HG03469 (cell line): Measurements from ENCODE around the gene PDE9A.

Source experiments
- ATAC-seq: cut with Tn5 transposase; IDR thresholded peaks from one replicate; pipeline ENCODE4 v1.9.1; 2021; ENCODE audit warnings: mild to moderate bottlenecking, moderate library complexity, moderate number of reproducible peaks; ENCODE audit not compliant: unreplicated experiment

PDE9A gene

DNA sequence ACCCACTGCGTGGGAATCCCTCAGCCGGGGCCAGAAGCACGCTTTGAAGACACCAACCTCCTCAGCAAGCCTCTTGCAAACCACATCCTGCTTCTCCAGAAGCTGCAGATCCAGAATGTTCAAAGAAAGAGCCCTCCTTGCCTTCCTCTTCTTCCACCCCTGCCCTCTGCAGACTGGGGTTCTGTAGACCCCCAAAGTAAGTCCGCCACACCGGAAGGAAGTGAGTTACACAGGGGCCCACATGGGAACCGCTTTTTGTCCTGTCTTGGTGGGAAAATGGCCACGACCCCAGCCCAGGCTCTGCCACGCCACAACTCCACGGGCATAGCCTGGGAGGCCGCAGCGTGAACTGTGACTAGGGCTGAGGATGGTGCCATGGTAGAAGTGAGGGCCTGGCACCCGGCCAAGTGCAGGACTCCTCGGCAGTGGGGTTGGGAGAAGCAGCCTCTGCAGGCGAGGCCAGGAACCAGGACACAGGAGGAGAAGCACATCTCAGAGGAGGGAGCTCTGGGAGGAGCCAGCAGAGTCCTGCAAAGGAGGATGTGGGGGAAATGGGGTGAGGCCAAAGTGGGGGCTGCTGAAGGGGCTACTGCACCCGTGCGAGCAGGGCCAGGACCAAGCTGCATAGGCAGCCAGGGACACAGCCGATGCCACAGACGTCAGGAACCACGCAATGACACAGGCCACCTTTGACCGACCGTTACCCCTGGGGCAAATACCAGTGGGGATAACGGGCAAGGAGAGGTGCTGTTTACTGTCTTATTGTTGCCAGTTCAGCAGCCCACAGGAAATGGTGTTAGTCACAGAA, 30.9 kb downstream of the PDE9A start:
- ATAC-seq = no peak

DNA sequence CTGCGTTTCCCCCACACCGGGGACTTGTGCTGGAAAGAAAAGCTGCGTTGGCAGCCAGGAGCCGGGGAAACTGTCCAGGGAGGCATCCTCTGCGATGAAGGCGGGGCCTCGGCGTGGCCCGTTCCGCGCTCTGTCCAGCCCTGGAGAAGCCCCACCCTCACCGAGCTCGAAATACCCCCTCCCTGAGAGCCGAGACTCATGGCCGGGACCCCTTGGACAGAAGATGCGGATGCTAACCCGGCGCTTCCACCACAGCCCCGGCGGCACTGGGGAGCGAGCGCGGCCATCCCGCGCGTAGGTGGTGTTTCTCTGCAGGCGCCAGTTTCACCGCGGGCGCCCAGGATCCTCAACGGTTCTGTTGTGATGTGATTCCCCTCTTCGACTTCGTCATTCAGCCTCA, 31.6 kb downstream of the PDE9A start:
- no peak for ATAC-seq

DNA sequence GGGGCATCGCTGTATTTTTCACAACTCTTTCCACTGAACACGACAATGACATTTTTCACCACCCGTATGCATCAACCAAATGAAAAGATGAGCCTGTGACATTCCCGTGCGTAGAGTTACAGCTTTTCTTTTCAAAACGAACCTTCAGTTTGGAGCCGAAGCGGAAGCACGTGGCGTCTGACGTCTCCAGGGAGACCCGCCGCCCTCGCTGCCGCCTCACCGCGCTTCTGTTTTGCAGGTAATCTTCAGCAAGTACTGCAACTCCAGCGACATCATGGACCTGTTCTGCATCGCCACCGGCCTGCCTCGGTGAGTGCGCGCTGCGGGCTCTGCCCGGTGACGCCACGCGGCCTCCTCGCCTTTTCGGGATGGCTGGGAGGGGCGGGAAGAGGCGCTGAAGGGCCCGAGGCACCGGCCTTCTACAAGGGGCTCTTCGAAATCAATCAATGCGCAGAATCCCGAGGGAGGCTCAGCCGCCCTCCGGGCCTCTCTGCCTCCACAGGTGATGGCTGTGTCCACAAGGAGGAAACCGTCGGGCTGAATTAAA, 32.6 kb downstream of the PDE9A start:
- ATAC-seq = no peak

- ATAC-seq = no peak
Observed at GRCh38 chr21:42687796-42688195, 34.4 kb downstream of the PDE9A start.

GRCh38 chr21:42688226-42688840, 34.9 kb downstream of the PDE9A start:
- no peak for ATAC-seq

DNA sequence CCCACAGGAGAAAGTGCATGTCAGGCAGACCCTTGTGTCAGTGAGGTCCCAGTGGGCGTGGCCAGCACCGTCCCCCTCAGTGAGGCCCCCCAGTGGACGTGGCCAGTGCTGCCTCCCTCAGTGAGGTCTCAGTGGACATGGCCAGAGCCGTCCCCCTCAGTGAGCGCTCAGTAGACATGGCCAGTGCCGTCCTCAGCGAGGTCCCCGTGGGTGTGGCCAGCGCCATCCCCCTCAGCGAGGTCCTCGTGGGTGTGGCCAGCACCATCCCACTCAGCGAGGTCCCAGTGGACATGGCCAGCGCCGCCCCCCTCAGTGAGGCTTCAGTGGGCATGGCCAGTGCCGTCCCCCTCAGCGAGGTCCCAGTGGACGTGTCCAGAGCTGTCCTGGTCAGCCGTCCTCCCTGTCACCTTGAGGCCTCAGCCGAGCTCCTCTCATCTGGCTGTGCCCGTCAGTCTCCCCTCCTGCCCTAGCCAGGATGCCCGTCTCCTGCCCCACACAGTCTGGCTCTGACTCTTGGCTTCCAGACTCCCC, 35.5 kb downstream of the PDE9A start:
- no peak for ATAC-seq

DNA sequence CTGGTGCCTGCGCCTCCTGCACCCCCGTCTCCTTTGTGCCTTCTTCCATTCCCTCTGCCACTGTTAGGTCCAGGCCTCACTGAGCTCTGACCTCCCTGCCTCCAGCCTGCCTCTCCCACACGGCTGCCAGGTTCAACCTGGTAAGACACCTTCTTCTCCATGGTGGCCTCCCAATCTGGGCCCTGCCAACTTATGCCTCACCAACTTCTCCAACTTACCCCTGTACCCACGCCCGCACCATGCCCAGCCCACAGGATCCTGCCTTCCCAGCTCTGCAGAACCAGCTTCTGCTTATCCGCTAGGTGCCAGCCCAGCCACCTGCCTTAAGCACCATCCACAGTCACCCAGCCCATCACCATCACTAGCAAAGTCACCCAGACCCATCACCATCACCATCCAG, 37.2 kb downstream of the PDE9A start:
- no peak for ATAC-seq

DNA sequence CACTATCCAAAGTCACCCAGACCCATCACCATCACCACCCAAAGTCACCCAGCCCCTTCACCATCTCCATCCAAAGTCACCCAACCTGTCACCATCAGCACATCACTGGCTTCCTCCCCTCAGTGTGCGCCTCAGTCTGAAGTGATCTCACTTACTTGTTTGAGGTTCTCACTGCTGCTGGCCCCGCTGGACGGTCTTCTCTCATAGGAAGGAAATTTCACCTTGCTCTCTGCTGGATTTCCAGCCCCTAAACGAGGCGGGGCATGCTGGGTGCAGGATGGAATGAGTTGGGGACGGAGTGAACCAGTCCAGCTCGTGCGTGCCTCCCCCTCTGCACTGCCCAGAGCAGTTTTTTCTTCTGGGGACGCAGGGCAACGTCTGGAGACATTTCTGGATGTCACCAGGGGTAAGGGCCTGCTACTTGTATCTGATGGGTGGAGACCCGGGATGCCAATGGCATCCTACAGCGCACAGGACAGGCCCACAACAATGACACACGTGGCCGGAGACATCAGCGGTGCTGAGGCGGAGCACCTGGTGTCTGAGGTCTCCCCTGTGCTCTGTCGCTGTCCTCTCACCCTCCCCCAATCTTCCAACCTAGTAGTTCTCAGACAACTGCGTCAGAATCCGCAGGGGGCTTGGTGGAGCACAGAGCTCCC, 38.6 kb downstream of the PDE9A start:
- no peak for ATAC-seq

DNA sequence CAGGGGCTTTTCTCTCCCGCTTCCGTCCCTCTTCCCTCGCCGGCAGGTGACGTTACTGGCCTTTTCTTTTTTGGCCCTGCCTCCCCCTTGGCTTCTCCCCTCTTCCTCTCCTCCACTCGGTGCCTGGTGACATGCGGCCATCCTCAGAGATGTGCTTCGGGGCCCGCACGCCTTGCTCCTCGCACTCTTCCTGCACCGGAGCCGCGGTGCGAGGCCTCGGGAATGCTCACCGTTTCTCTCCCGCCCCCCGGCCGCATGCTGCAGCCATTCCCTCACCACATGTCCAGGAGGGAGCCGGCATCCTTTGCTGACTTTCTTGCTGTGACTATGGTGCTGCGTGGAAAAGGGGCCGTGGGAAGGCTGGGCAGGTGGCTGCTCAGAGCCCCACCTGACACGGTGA, 39.3 kb downstream of the PDE9A start:
- no peak for ATAC-seq

GRCh38 chr21:42694751-42695696, 41.6 kb downstream of the PDE9A start:
- ATAC-seq = no peak

DNA sequence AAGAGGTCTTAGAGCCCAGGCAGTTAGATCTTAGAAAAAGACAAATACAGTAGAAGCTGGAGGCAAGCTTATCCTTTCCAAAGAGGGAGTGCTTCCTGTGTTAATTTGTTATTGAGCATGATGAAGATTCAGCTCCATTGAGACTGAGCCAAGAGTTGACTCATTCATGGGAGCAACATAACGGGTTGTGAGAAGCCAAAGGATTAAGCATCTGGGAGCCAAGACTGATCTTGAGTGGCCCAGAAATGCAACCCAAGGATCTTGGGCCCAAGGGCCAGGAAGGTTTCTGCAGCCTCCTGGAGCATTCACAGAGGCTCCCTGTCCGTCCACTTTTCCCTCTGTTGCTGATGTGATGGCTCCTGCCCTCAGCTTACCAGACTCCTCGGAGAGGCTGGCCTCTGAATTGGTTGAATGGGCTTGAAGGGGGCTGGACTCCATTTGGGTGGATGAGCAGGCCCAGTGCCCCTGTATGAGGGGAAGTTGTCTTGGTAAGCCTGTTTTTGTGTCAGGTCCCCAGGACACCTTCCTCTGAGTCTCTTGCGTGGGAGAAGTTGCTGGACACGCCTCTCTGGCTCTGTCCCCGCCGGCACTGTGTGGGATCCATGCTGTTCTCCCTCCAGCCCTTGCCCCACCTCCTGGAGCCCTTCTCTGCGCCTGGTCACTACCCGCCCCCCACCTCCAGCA, 42.4 kb downstream of the PDE9A start:
- no peak for ATAC-seq

- ATAC-seq = no peak
Observed at GRCh38 chr21:42696501-42697040, 43.1 kb downstream of the PDE9A start.

DNA sequence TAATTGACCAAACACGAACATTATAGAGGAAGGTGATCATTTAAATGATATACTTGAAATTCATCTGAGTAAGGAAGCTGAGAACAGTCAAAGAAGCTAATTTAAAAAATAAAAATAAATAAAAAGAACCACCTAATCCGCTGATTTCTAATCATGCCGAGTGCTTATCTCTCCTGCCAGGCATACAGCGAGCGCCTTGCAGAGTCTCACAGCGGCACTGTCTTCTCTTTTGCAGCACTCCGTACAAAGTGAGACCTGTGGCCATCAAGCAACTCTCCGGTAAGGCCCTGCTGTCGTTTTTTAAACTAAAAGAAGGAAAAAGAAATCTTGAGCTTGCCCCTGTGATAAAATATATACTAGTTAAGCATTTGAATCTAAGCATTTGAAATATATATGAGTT, 45.3 kb downstream of the PDE9A start:
- no peak for ATAC-seq

GRCh38 chr21:42699196-42699595, 45.8 kb downstream of the PDE9A start:
- no peak for ATAC-seq

GRCh38 chr21:42701706-42702456, 48.5 kb downstream of the PDE9A start:
- ATAC-seq = no peak

GRCh38 chr21:42702720-42703119, 49.3 kb downstream of the PDE9A start:
- ATAC-seq = no peak

DNA sequence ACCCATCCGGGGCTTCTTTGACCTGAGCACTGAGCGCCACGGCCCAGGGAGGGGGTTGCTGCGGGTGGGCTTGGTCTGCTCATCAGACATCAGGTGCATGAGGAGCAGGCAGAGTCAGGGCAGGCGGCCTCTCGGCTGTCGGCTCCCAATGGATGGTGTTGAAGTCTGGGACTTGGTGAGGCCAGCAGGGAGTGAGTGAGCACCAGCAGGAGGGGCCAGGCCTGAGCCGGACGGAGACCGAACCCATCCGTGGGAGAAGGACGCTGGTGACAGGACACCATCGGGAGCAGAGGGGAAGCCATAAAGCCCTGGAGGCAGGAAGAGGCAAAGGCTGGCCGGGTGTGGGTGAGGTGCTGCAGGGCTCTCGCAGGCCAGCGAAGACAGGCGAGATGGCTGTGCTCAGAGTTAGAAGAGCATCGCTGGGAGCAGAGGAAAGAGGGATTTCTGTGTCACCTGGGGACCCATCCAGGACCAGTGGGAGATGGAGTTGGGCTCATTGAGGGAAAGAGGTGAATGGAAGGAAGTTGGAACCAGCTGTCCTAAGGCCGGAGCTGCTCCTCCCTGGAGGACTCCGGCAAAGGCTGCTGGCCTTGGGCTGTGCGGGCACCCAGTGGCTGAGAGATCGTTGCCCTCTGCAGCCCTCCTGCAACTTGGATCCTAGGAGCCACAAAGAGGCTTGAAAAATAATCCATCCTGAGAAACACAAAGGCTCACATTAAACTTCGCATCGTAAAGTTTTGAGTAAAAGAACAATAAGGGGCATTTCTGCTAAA, 49.9 kb downstream of the PDE9A start:
- no peak for ATAC-seq

DNA sequence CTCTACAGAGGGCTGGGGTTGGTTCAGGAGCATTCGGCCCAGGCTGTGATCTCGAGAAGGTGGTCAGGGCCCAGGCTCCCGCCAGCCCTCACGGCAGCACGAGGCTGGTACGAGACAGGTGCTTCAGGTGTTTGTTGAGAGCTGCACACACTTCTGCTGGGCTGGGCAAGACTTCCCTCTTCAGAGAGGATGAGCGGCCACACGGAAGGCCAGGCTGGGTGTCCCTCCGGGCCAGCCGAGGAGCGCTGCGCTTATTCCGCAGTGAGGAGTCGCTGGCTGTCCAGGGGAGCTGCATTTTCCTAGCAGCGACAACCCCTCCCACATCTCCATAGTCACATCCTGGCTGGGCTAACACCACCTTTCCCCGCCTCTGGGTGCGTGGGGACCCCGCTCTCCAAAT, 50.5 kb downstream of the PDE9A start:
- no peak for ATAC-seq
